GM12878 (cell line): ENCODE data around the gene DSG2.

Experiments used
- ASH2L ChIP-seq: fragments of 300-600, 200-600 bp; sonication (generic); IDR thresholded peaks from 2 replicates; pipeline ENCODE4 v1.6.1; 2017; ENCODE audit warnings: low read depth, mild to moderate bottlenecking, borderline replicate concordance
- GABPA ChIP-seq: IDR thresholded peaks from 2 replicates; pipeline ENCODE4 v1.6.1; 2014; ENCODE audit warnings: antibody characterized with exemption, low read depth, mild to moderate bottlenecking, inconsistent platforms
- HCFC1 ChIP-seq: fragments of 150-350 bp; IDR thresholded peaks from 2 replicates; pipeline ENCODE4 v1.6.1; 2014; ENCODE audit warnings: low read length
- MEF2A ChIP-seq: IDR thresholded peaks from 2 replicates; pipeline ENCODE4 v1.6.1; 2011; ENCODE audit warnings: low read depth, mild to moderate bottlenecking, low read length, moderate library complexity; ENCODE audit not compliant: insufficient read depth
- POLR2A ChIP-seq: IDR thresholded peaks from 2 replicates; pipeline ENCODE4 v1.6.1; 2011; ENCODE audit warnings: low read depth, mild to moderate bottlenecking, low read length
- POLR2AphosphoS5 ChIP-seq: IDR thresholded peaks from 2 replicates; pipeline ENCODE4 v1.6.1; 2011; ENCODE audit warnings: mild to moderate bottlenecking, low read length, inconsistent platforms
- RFX5 ChIP-seq: IDR thresholded peaks from 2 replicates; pipeline ENCODE4 v1.6.1; 2011; ENCODE audit warnings: low read depth, low read length, improper control_type of control experiment
- SMC3 ChIP-seq: IDR thresholded peaks from 2 replicates; pipeline ENCODE4 v1.6.1; 2011; ENCODE audit warnings: low read length, improper control_type of control experiment, borderline replicate concordance
- YY1 ChIP-seq: IDR thresholded peaks from 2 replicates; pipeline ENCODE4 v1.6.1; 2011; ENCODE audit warnings: low read depth, mild to moderate bottlenecking, low read length
- TF ChIP-seq, protein P1 (sequence below), 3 experiments: IDR thresholded peaks in 2 of 3; conservative IDR thresholded peaks in 1 of 3; 2 replicates each; pipeline ENCODE4 v1.5.1; 2011; ENCODE audit warnings: low read depth in 3 of 3, low read length in 3 of 3, mild to moderate bottlenecking in 3 of 3, control low read depth in 2 of 3, moderate library complexity in 2 of 3, inconsistent platforms in 1 of 3, mixed read lengths in 1 of 3; ENCODE audit not compliant: control insufficient read depth in 2 of 3, insufficient read depth in 1 of 3; ENCODE audit errors: extremely low read depth in 1 of 3
- TF ChIP-seq, protein P2 (sequence below): fragments of 450-650 bp; IDR thresholded peaks from 2 replicates; pipeline ENCODE4 v1.6.1; 2017; ENCODE audit warnings: mild to moderate bottlenecking, moderate library complexity

- TF ChIP-seq GABPA (no peak), RFX5 (no peak), HCFC1 (no peak), POLR2AphosphoS5 (no peak), YY1 (no peak), POLR2A (no peak), ASH2L (no peak), SMC3 (no peak), MEF2A (no peak)
- TF ChIP-seq, protein P1, sequence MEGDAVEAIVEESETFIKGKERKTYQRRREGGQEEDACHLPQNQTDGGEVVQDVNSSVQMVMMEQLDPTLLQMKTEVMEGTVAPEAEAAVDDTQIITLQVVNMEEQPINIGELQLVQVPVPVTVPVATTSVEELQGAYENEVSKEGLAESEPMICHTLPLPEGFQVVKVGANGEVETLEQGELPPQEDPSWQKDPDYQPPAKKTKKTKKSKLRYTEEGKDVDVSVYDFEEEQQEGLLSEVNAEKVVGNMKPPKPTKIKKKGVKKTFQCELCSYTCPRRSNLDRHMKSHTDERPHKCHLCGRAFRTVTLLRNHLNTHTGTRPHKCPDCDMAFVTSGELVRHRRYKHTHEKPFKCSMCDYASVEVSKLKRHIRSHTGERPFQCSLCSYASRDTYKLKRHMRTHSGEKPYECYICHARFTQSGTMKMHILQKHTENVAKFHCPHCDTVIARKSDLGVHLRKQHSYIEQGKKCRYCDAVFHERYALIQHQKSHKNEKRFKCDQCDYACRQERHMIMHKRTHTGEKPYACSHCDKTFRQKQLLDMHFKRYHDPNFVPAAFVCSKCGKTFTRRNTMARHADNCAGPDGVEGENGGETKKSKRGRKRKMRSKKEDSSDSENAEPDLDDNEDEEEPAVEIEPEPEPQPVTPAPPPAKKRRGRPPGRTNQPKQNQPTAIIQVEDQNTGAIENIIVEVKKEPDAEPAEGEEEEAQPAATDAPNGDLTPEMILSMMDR (IDR thresholded peaks at IDR 0.05 in 2 of 3, conservative IDR thresholded peaks at IDR 0.05 in 1 of 3; ENCODE audit: control insufficient read depth in 2 of 3, extremely low read depth in 1 of 3, insufficient read depth in 1 of 3, low read depth in 3 of 3, low read length in 3 of 3) = no peak
- TF ChIP-seq, protein P2, sequence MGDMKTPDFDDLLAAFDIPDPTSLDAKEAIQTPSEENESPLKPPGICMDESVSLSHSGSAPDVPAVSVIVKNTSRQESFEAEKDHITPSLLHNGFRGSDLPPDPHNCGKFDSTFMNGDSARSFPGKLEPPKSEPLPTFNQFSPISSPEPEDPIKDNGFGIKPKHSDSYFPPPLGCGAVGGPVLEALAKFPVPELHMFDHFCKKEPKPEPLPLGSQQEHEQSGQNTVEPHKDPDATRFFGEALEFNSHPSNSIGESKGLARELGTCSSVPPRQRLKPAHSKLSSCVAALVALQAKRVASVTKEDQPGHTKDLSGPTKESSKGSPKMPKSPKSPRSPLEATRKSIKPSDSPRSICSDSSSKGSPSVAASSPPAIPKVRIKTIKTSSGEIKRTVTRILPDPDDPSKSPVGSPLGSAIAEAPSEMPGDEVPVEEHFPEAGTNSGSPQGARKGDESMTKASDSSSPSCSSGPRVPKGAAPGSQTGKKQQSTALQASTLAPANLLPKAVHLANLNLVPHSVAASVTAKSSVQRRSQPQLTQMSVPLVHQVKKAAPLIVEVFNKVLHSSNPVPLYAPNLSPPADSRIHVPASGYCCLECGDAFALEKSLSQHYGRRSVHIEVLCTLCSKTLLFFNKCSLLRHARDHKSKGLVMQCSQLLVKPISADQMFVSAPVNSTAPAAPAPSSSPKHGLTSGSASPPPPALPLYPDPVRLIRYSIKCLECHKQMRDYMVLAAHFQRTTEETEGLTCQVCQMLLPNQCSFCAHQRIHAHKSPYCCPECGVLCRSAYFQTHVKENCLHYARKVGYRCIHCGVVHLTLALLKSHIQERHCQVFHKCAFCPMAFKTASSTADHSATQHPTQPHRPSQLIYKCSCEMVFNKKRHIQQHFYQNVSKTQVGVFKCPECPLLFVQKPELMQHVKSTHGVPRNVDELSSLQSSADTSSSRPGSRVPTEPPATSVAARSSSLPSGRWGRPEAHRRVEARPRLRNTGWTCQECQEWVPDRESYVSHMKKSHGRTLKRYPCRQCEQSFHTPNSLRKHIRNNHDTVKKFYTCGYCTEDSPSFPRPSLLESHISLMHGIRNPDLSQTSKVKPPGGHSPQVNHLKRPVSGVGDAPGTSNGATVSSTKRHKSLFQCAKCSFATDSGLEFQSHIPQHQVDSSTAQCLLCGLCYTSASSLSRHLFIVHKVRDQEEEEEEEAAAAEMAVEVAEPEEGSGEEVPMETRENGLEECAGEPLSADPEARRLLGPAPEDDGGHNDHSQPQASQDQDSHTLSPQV = no peak
Observed at GRCh38 chr18:31557446-31557845, 59.5 kb downstream of the DSG2 start.
